Astrocyte (in vitro differentiated cells and primary cell): ENCODE results near the gene ALG14. TPM values are rescaled to one million over a fixed set of nuclear protein-coding genes. Genes with fewer than 3 reads are reported as not detected.

Experiments used
- DNase-seq: peaks from one replicate; pipeline ENCODE4 v3.0.0-alpha.2; 2010; ENCODE audit warnings: low read depth
- FAIRE-seq: peaks from 2 replicates; lab custom pipeline; 2011; peaks lifted over from hg19 to GRCh38; lab: Jason Lieb, UNC
- H2AFZ ChIP-seq: 2 replicates; pipeline ENCODE4 v1.6.0; 2012; ENCODE audit warnings: low read depth, low read length, inconsistent platforms
- H3K27ac ChIP-seq: 2 replicates; pipeline ENCODE4 v1.5.1; 2011; ENCODE audit warnings: low read depth, low read length, inconsistent platforms
- H3K27me3 ChIP-seq: 2 replicates; pipeline ENCODE4 v1.6.0; 2011; ENCODE audit warnings: low read length, inconsistent platforms; ENCODE audit not compliant: insufficient read depth
- H3K36me3 ChIP-seq: 2 replicates; pipeline ENCODE4 v1.5.1; 2011; ENCODE audit warnings: low read length, inconsistent platforms; ENCODE audit not compliant: insufficient read depth
- H3K4me1 ChIP-seq: 2 replicates; pipeline ENCODE4 v1.5.1; 2011; ENCODE audit warnings: low read length, inconsistent platforms; ENCODE audit not compliant: insufficient read depth
- H3K4me2 ChIP-seq: 2 replicates; pipeline ENCODE4 v1.6.0; 2012; ENCODE audit warnings: low read length, inconsistent platforms
- H3K4me3 ChIP-seq: 2 replicates; pipeline ENCODE4 v1.5.1; 2011; ENCODE audit warnings: low read depth, mild to moderate bottlenecking, low read length, inconsistent platforms; ENCODE audit not compliant: insufficient read depth
- H3K79me2 ChIP-seq: 2 replicates; pipeline ENCODE4 v1.6.0; 2012; ENCODE audit warnings: mild to moderate bottlenecking, low read length, inconsistent platforms; ENCODE audit not compliant: insufficient read depth
- H3K9ac ChIP-seq: 2 replicates; pipeline ENCODE4 v1.6.0; 2012; ENCODE audit warnings: mild to moderate bottlenecking, low read length, inconsistent platforms
- H3K9me3 ChIP-seq: 2 replicates; pipeline ENCODE4 v1.5.1; 2012; ENCODE audit warnings: low read depth, mild to moderate bottlenecking, low read length, inconsistent platforms; ENCODE audit not compliant: insufficient read depth
- H4K20me1 ChIP-seq: 2 replicates; pipeline ENCODE4 v1.6.0; 2012; ENCODE audit warnings: low read length, inconsistent platforms; ENCODE audit not compliant: insufficient read depth
- H3K27ac Mint-ChIP-seq: one replicate; pipeline ENCODE4 v1.8.0; 2021; ENCODE audit warnings: mild to moderate bottlenecking, mixed read lengths; ENCODE audit not compliant: unreplicated experiment
- H3K27me3 Mint-ChIP-seq: one replicate; pipeline ENCODE4 v1.8.0; 2021; ENCODE audit warnings: low read depth, mixed read lengths; ENCODE audit not compliant: unreplicated experiment
- H3K36me3 Mint-ChIP-seq: one replicate; pipeline ENCODE4 v1.8.0; 2021; ENCODE audit warnings: low read depth, mixed read lengths; ENCODE audit not compliant: unreplicated experiment
- H3K4me1 Mint-ChIP-seq: one replicate; pipeline ENCODE4 v1.8.0; 2021; ENCODE audit warnings: low read depth, mixed read lengths; ENCODE audit not compliant: unreplicated experiment
- H3K4me3 Mint-ChIP-seq: one replicate; pipeline ENCODE4 v1.8.0; 2021; ENCODE audit warnings: mild to moderate bottlenecking, moderate library complexity, mixed read lengths; ENCODE audit not compliant: unreplicated experiment
- H3K9me3 Mint-ChIP-seq: one replicate; pipeline ENCODE4 v1.8.0; 2021; ENCODE audit warnings: mild to moderate bottlenecking, mixed read lengths; ENCODE audit not compliant: unreplicated experiment
- EZH2 ChIP-seq: IDR thresholded peaks from 2 replicates; pipeline ENCODE4 v1.6.1; 2012; ENCODE audit warnings: mild to moderate bottlenecking, low read length, inconsistent platforms; ENCODE audit not compliant: insufficient read depth
- total RNA-seq: library from RNA; stranded (reverse); gene quantifications from 2 replicates; pipeline ENCODE4 v1.2.1, GENCODE V29; 2021
- TF ChIP-seq, protein P1 (sequence below): IDR thresholded peaks from 2 replicates; pipeline ENCODE4 v1.5.1; 2011; ENCODE audit warnings: low read depth, mild to moderate bottlenecking, inconsistent platforms, low read length, moderate library complexity; ENCODE audit not compliant: insufficient read depth

The ALG14 gene
- total RNA-seq, 1 donor from 2014 or later, result 6.9 TPM

DNA sequence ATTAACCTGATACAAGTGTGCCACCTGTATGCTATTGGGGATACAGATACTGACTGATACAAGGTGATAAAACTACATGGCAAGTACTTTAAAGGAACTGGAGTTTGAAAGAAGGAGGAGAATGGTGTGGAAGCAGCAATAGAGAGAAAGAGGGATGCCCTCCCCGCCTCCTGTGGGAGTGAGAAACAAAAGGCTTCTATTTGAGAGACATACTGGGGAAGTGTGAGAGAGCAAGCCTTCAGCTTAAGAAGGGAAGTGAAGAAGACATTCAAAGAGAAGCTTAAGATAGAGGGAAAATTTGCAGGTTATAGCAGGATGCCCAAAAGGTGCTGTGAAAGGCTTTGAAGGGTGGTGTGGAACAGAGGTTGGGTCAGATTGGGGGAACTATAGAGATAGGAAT is 7.7 kb upstream of the ALG14 start:
- Histone ChIP-seq H4K20me1 (no peaks in the 10 kb centered on the region), H3K9me3 (no peaks in the 10 kb centered on the region), H3K79me2 (no peaks in the 10 kb centered on the region), H3K9ac (no peak overlapping the region), H3K27ac (no peak overlapping the region), H2AFZ (no peak overlapping the region), H3K4me1 (no peaks in the 10 kb centered on the region), H3K4me2 (no peak overlapping the region), H3K27me3 (peaks cover 17% of the 10 kb centered on the region), H3K36me3 (no peaks in the 10 kb centered on the region), H3K4me3 (no peak overlapping the region)
- Mint-ChIP-seq H3K27me3 (no peaks in the 10 kb centered on the region), H3K4me1 (no peaks in the 10 kb centered on the region), H3K36me3 (no peaks in the 10 kb centered on the region), H3K27ac (no peak overlapping the region), H3K4me3 (no peak overlapping the region), H3K9me3 (no peaks in the 10 kb centered on the region)
- no peak for DNase-seq
- no peak for FAIRE-seq
- TF ChIP-seq, protein P1, sequence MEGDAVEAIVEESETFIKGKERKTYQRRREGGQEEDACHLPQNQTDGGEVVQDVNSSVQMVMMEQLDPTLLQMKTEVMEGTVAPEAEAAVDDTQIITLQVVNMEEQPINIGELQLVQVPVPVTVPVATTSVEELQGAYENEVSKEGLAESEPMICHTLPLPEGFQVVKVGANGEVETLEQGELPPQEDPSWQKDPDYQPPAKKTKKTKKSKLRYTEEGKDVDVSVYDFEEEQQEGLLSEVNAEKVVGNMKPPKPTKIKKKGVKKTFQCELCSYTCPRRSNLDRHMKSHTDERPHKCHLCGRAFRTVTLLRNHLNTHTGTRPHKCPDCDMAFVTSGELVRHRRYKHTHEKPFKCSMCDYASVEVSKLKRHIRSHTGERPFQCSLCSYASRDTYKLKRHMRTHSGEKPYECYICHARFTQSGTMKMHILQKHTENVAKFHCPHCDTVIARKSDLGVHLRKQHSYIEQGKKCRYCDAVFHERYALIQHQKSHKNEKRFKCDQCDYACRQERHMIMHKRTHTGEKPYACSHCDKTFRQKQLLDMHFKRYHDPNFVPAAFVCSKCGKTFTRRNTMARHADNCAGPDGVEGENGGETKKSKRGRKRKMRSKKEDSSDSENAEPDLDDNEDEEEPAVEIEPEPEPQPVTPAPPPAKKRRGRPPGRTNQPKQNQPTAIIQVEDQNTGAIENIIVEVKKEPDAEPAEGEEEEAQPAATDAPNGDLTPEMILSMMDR, result no peak
- TF ChIP-seq EZH2, result no peak

GRCh38 chr1:95076034-95076433 is 3.3 kb upstream of the ALG14 start:
- Histone ChIP-seq H3K4me3 (no peak overlapping the region), H3K79me2 (peaks cover 3% of the 10 kb centered on the region), H3K9ac (no peak overlapping the region), H4K20me1 (no peaks in the 10 kb centered on the region), H3K9me3 (no peaks in the 10 kb centered on the region), H2AFZ (no peak overlapping the region), H3K4me1 (peaks cover 7% of the 10 kb centered on the region), H3K27ac (no peak overlapping the region), H3K27me3 (peaks cover 17% of the 10 kb centered on the region), H3K36me3 (no peaks in the 10 kb centered on the region), H3K4me2 (no peak overlapping the region)
- DNase-seq (no peak), FAIRE-seq (no peak)
- Mint-ChIP-seq H3K36me3 (peaks cover 2% of the 10 kb centered on the region), H3K27me3 (no peaks in the 10 kb centered on the region), H3K4me1 (peaks cover 4% of the 10 kb centered on the region), H3K27ac (peak overlapping the region; percentile 38), H3K4me3 (no peak overlapping the region), H3K9me3 (no peaks in the 10 kb centered on the region)
- no peak for TF ChIP-seq EZH2
- TF ChIP-seq, protein P1, result no peak

DNA sequence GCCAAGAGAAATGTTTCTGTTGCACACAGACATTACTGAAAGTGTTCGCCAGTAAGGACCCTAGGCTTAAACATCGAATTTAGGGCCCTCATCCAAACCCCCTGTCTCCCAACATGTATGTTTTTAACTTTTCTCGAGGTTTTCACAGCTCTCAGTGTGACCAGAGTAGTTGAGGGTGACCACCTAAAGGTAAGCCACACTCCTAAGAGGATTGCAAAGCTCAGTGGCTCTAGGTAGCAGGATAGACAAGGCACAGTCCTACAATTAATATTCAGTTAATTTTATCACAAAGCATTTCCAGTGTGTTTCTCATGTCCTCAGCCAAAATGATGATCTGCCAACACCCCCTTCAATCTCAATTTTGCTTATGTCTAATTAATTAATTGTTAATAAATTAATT is 695 bp upstream of the ALG14 start:
- H3K9ac ChIP-seq, result peak overlapping the region; percentile 85
- H3K9me3 ChIP-seq, result no peaks in the 10 kb centered on the region
- no peak overlapping the region for H3K27ac ChIP-seq
- peak overlapping the region; percentile 100 for H3K4me3 Mint-ChIP-seq
- H3K27me3 Mint-ChIP-seq, result no peaks in the 10 kb centered on the region
- H2AFZ ChIP-seq, result peak overlapping the region; percentile 94
- H3K4me1 Mint-ChIP-seq, result peaks cover 4% of the 10 kb centered on the region
- FAIRE-seq (no peak), DNase-seq (no peak)
- H3K4me3 ChIP-seq, result peak overlapping the region; percentile 89
- H4K20me1 ChIP-seq, result no peaks in the 10 kb centered on the region
- H3K4me2 ChIP-seq, result peak overlapping the region; percentile 90
- peak overlapping the region; percentile 43 for H3K27ac Mint-ChIP-seq
- H3K79me2 ChIP-seq, result peaks cover 3% of the 10 kb centered on the region
- H3K9me3 Mint-ChIP-seq, result no peaks in the 10 kb centered on the region
- H3K36me3 ChIP-seq, result no peaks in the 10 kb centered on the region
- peaks cover 2% of the 10 kb centered on the region for H3K36me3 Mint-ChIP-seq
- TF ChIP-seq, protein P1, result no peak
- TF ChIP-seq EZH2, result no peak
- peaks cover 4% of the 10 kb centered on the region for H3K27me3 ChIP-seq
- peaks cover 7% of the 10 kb centered on the region for H3K4me1 ChIP-seq
